ENCODE results near the gene UBALD1. TPM values are rescaled to one million over a fixed set of nuclear protein-coding genes. Genes with fewer than 3 reads are reported as not detected.

The UBALD1 gene
- total and polyA plus RNA-seq, 4 donors, result 2.2 to 42.6 (median 25.7) TPM

- H3K4me3 ChIP-seq (ENCODE audit: low read depth, low read length), result no peak overlapping the region
- no peaks in the 10 kb centered on the region for H3K36me3 ChIP-seq (ENCODE audit: control insufficient read depth, insufficient read depth, low read length)
- H3K27ac ChIP-seq (ENCODE audit: low read depth, low read length), result no peak overlapping the region
- DNase-seq (ENCODE audit: low read depth in 4 of 6, low spot score in 6 of 6), result no peak
- WGBS (ENCODE audit: insufficient coverage), result 81% methylated on average over 3 of the region's 6 CpGs
- no peaks in the 10 kb centered on the region for H3K27me3 ChIP-seq (ENCODE audit: control insufficient read depth, insufficient read depth, low read length)
- no peaks in the 10 kb centered on the region for H3K9me3 ChIP-seq (ENCODE audit: control insufficient read depth, insufficient read depth, low read length)
- H3K4me1 ChIP-seq (ENCODE audit: control insufficient read depth, insufficient read depth, low read length), result no peaks in the 10 kb centered on the region
Measured at GRCh38 chr16:4570086-4570485, 44.6 kb downstream of the UBALD1 start.

DNA sequence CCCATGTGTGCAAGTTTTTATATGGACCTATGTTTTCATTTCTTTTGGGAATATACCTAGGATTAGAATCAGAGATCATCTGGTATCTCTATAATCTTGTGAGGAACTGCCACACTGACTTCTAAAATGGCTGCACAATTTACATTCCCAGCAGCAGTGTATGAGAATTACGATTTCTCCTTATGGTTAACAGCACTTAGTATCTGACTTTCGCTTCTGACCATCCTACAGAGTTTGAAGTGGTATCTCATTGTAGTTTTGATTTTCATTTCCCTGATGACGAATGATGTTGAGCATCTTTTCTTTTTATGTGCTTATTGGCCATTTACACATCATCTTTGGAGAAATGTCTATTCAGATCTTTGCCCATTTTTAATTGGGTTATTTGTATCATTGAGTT, 48.5 kb downstream of the UBALD1 start:
- Histone ChIP-seq H3K4me1 (ENCODE audit: control insufficient read depth, insufficient read depth, low read length) (peaks cover 12% of the 10 kb centered on the region), H3K4me3 (ENCODE audit: low read depth, low read length) (no peak overlapping the region), H3K36me3 (ENCODE audit: control insufficient read depth, insufficient read depth, low read length) (no peaks in the 10 kb centered on the region), H3K9me3 (ENCODE audit: control insufficient read depth, insufficient read depth, low read length) (no peaks in the 10 kb centered on the region), H3K27ac (ENCODE audit: low read depth, low read length) (no peak overlapping the region), H3K27me3 (ENCODE audit: control insufficient read depth, insufficient read depth, low read length) (no peaks in the 10 kb centered on the region)
- WGBS (ENCODE audit: insufficient coverage), result no CpG with 5 or more reads among the region's 3 CpGs
- no peak for DNase-seq (ENCODE audit: low read depth in 4 of 6, low spot score in 6 of 6)

- DNase-seq (ENCODE audit: low read depth in 4 of 6, low spot score in 6 of 6), result no peak
- Histone ChIP-seq H3K4me1 (ENCODE audit: control insufficient read depth, insufficient read depth, low read length) (peaks cover 16% of the 10 kb centered on the region), H3K27ac (ENCODE audit: low read depth, low read length) (no peak overlapping the region), H3K9me3 (ENCODE audit: control insufficient read depth, insufficient read depth, low read length) (no peaks in the 10 kb centered on the region), H3K4me3 (ENCODE audit: low read depth, low read length) (no peak overlapping the region), H3K36me3 (ENCODE audit: control insufficient read depth, insufficient read depth, low read length) (no peaks in the 10 kb centered on the region), H3K27me3 (ENCODE audit: control insufficient read depth, insufficient read depth, low read length) (no peaks in the 10 kb centered on the region)
- whole genome bisulfite sequencing (ENCODE audit: insufficient coverage), result 93% methylated on average over 9 of the region's 18 CpGs
Measured at GRCh38 chr16:4564661-4565267, 49.9 kb downstream of the UBALD1 start.

DNA sequence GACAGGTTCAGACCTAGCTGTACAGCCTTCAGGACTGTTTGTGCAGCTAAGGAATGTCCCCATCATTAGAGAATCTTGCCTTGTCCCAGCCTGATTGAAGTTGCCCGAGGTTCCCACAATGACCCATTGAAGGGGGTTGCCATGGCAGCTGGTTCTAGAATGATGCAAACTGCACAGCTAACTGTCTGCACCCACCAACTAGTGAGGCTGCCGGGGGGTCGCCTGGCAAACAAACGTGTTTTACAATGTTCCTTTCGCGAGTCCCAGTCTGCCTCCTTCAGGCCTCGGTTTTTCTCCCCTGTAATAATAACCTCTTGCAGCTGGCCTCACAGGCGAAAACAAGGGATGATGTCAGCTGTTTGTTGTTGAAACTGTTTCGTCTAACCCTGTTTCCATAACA, 53.1 kb downstream of the UBALD1 start:
- Histone ChIP-seq H3K27me3 (ENCODE audit: control insufficient read depth, insufficient read depth, low read length) (no peaks in the 10 kb centered on the region), H3K9me3 (ENCODE audit: control insufficient read depth, insufficient read depth, low read length) (no peaks in the 10 kb centered on the region), H3K4me3 (ENCODE audit: low read depth, low read length) (no peak overlapping the region), H3K36me3 (ENCODE audit: control insufficient read depth, insufficient read depth, low read length) (no peaks in the 10 kb centered on the region), H3K27ac (ENCODE audit: low read depth, low read length) (peak overlapping the region; percentile 78), H3K4me1 (ENCODE audit: control insufficient read depth, insufficient read depth, low read length) (peaks cover 16% of the 10 kb centered on the region)
- WGBS (ENCODE audit: insufficient coverage), result 23% methylated on average over 5 of the region's 9 CpGs
- DNase-seq (ENCODE audit: low read depth in 4 of 6, low spot score in 6 of 6), result peak in 5 of 6 donors; percentile 51 to 92 (median 80)

Small RNA genes lying within 50 kb of the gene (small RNA-seq; reads per million reads assigned to genes)
- gene RN7SL850P (ENCODE audit: low replicate concordance), result not detected

Other genes with a start within 250 kb of the UBALD1 start
- 10 to 100 TPM in 1 of 2 donors, 1 to 10 TPM in 1; 8.1 to 19.6 TPM for gene VASN, start 243.0 kb downstream of the UBALD1 start, total RNA-seq
- gene VASN, start 243.0 kb downstream of the UBALD1 start, polyA plus RNA-seq (ENCODE audit: insufficient read length in 2 of 2), result 10 to 100 TPM in 1 of 2 donors, 1 to 10 TPM in 1; 5.3 to 10.8 TPM
- gene CORO7, start 198.3 kb downstream of the UBALD1 start, total RNA-seq, result 10 to 100 TPM; 22.7 to 28.2 TPM
- gene CORO7, start 198.3 kb downstream of the UBALD1 start, polyA plus RNA-seq (ENCODE audit: insufficient read length in 2 of 2), result 10 to 100 TPM; 55.9 to 61.8 TPM
- 10 to 100 TPM; 37.3 to 41.7 TPM for gene DNAJA3, start 189.0 kb downstream of the UBALD1 start, total RNA-seq
- gene DNAJA3, start 189.0 kb downstream of the UBALD1 start, polyA plus RNA-seq (ENCODE audit: insufficient read length in 2 of 2), result 10 to 100 TPM; 35.4 to 45.0 TPM
- 10 to 100 TPM; 28.6 to 60.8 TPM for gene NMRAL1, start 140.3 kb downstream of the UBALD1 start, total RNA-seq
- gene NMRAL1, start 140.3 kb downstream of the UBALD1 start, polyA plus RNA-seq (ENCODE audit: insufficient read length in 2 of 2), result 10 to 100 TPM; 46.7 to 58.5 TPM
- gene HMOX2, start 138.5 kb downstream of the UBALD1 start, total RNA-seq, result 10 to 100 TPM; 64.5 to 71.4 TPM
- gene HMOX2, start 138.5 kb downstream of the UBALD1 start, polyA plus RNA-seq (ENCODE audit: insufficient read length in 2 of 2), result 100 to 1,000 TPM; 109 to 130 TPM
- gene CDIP1, start 76.1 kb downstream of the UBALD1 start, total RNA-seq, result 10 to 100 TPM; 20.5 to 29.3 TPM
- 10 to 100 TPM; 74.7 to 74.8 TPM for gene CDIP1, start 76.1 kb downstream of the UBALD1 start, polyA plus RNA-seq (ENCODE audit: insufficient read length in 2 of 2)
- under 1 TPM; 0.50 TPM for gene C16orf96, start 58.5 kb downstream of the UBALD1 start, total RNA-seq
- under 1 TPM; 0.71 to 0.74 TPM for gene C16orf96, start 58.5 kb downstream of the UBALD1 start, polyA plus RNA-seq (ENCODE audit: insufficient read length in 2 of 2)
- gene MGRN1, start 9.9 kb upstream of the UBALD1 start, total RNA-seq, result 10 to 100 TPM; 29.5 to 31.3 TPM
- gene MGRN1, start 9.9 kb upstream of the UBALD1 start, polyA plus RNA-seq (ENCODE audit: insufficient read length in 2 of 2), result 100 to 1,000 TPM; 106 to 113 TPM
- 10 to 100 TPM; 30.6 to 39.5 TPM for gene NUDT16L1, start 78.7 kb upstream of the UBALD1 start, total RNA-seq
- gene NUDT16L1, start 78.7 kb upstream of the UBALD1 start, polyA plus RNA-seq (ENCODE audit: insufficient read length in 2 of 2), result 10 to 100 TPM; 61.1 to 61.8 TPM
- 10 to 100 TPM; 20.2 to 29.0 TPM for gene ANKS3, start 119.4 kb upstream of the UBALD1 start, total RNA-seq
- 10 to 100 TPM; 29.6 to 48.1 TPM for gene ANKS3, start 119.4 kb upstream of the UBALD1 start, polyA plus RNA-seq (ENCODE audit: insufficient read length in 2 of 2)
- 1 to 10 TPM; 1.2 to 4.1 TPM for gene DNAAF8, start 119.6 kb upstream of the UBALD1 start, total RNA-seq
- 1 to 10 TPM; 5.4 to 6.0 TPM for gene DNAAF8, start 119.6 kb upstream of the UBALD1 start, polyA plus RNA-seq (ENCODE audit: insufficient read length in 2 of 2)
- 10 to 100 TPM in 1 of 2 donors, 1 to 10 TPM in 1; 5.8 to 15.3 TPM for gene ZNF500, start 152.3 kb upstream of the UBALD1 start, total RNA-seq
- 10 to 100 TPM; 13.6 to 21.7 TPM for gene ZNF500, start 152.3 kb upstream of the UBALD1 start, polyA plus RNA-seq (ENCODE audit: insufficient read length in 2 of 2)
- gene SEPTIN12, start 173.5 kb upstream of the UBALD1 start, total RNA-seq, result under 1 TPM in 1 of 2 donors, not detected in 1; 0.28 TPM
- gene SEPTIN12, start 173.5 kb upstream of the UBALD1 start, polyA plus RNA-seq (ENCODE audit: insufficient read length in 2 of 2), result under 1 TPM; 0.47 to 1.00 TPM
- not detected for gene SMIM22, start 180.5 kb upstream of the UBALD1 start, total RNA-seq
- 1 to 10 TPM; 1.4 to 2.4 TPM for gene SMIM22, start 180.5 kb upstream of the UBALD1 start, polyA plus RNA-seq (ENCODE audit: insufficient read length in 2 of 2)
- gene ROGDI, start 187.7 kb upstream of the UBALD1 start, total RNA-seq, result 10 to 100 TPM; 42.3 to 56.3 TPM
- 100 to 1,000 TPM; 123 to 134 TPM for gene ROGDI, start 187.7 kb upstream of the UBALD1 start, polyA plus RNA-seq (ENCODE audit: insufficient read length in 2 of 2)
- 10 to 100 TPM; 52.5 to 55.2 TPM for gene GLYR1, start 232.4 kb upstream of the UBALD1 start, total RNA-seq
- gene GLYR1, start 232.4 kb upstream of the UBALD1 start, polyA plus RNA-seq (ENCODE audit: insufficient read length in 2 of 2), result 100 to 1,000 TPM; 106 to 134 TPM
- gene UBN1, start 232.6 kb upstream of the UBALD1 start, total RNA-seq, result 10 to 100 TPM; 13.8 to 17.5 TPM
- gene UBN1, start 232.6 kb upstream of the UBALD1 start, polyA plus RNA-seq (ENCODE audit: insufficient read length in 2 of 2), result 10 to 100 TPM; 15.6 to 17.1 TPM

All from spinal cord (tissue), 10 donors.